ENCODE data around the gene FLOT1. TPM values are rescaled to one million over a fixed set of nuclear protein-coding genes. Genes with fewer than 3 reads are reported as not detected.

Gene FLOT1
- total and polyA plus RNA-seq, 9 of the 15 experiments (the other 6 are each of a cell fraction or from before 2014, with no cell fraction given), result 11.7 to 149 (median 118) TPM

GRCh38 chr6:30742316-30743098 lies at the start of gene FLOT1 (continued):
- TF ChIP-seq ZNF644 (tag; IDR thresholded peaks at IDR 0.05; ENCODE audit: low read depth) (no peak), PHB (CRISPR knock-in tag; IDR thresholded peaks at IDR 0.05) (no peak), RBM22 (IDR thresholded peaks at IDR 0.05; ENCODE audit: low read depth, low read length, poor library complexity, severe bottlenecking) (peak; percentile 96), ZBTB40 (IDR thresholded peaks at IDR 0.05) (no peak; the same call in none of the 2 replicates), ZBTB40 (CRISPR knock-in tag; IDR thresholded peaks at IDR 0.05) (no peak), JUND (IDR thresholded peaks at IDR 0.05; ENCODE audit: borderline replicate concordance, low read depth, low read length) (peak; percentile 57; the same call in 1 of the 2 replicates), JUND (tag; IDR thresholded peaks at IDR 0.05; ENCODE audit: borderline replicate concordance, low read depth, low read length) (no peak; the same call in 2 of the 3 replicates), CC2D1A (IDR thresholded peaks at IDR 0.05) (peak; percentile 60; the same call in 1 of the 2 replicates), HDAC1 (IDR thresholded peaks at IDR 0.05) (peak in 1 of 2 experiments; percentile 76; a peak in 2 of 4 replicates), HEY1 (CRISPR knock-in tag; IDR thresholded peaks at IDR 0.05; ENCODE audit: borderline replicate concordance) (no peak), ZNF282 (CRISPR knock-in tag; IDR thresholded peaks at IDR 0.05) (no peak), CBX3 (IDR thresholded peaks at IDR 0.05; ENCODE audit: borderline replicate concordance in 1 of 2, low read length in 2 of 2) (0 out of 3 replicates have a peak, but pooled peaks of 1 of the 2 experiments have one; percentile 7), ATF4 (CRISPR knock-in tag; IDR thresholded peaks at IDR 0.05) (no peak), TAF9B (IDR thresholded peaks at IDR 0.05; ENCODE audit: partially characterized antibody) (peak; percentile 1), ZNF740 (CRISPR knock-in tag; IDR thresholded peaks at IDR 0.05) (peak; percentile 95), ZNF740 (tag; IDR thresholded peaks at IDR 0.05) (peak in 1 of 2 experiments; percentile 93; a peak in 2 of 4 replicates), ARID1B (IDR thresholded peaks at IDR 0.05) (peak; percentile 55)
